ENCODE measurements around the gene AHNAK. TPM values are rescaled to one million over a fixed set of nuclear protein-coding genes. Genes with fewer than 3 reads are reported as not detected.

AHNAK gene
- total RNA-seq, 4 donors from 2014 or later = 874 to 1,336 (median 1,047) TPM

- DNase-seq (ENCODE audit: low spot score) = no peak
- ATAC-seq (ENCODE audit: low FRiP score) = no peak
- no peak for TF ChIP-seq CTCF (IDR thresholded peaks at IDR 0.05)
Measured at GRCh38 chr11:62532096-62532495, 14.5 kb downstream of the AHNAK start.

GRCh38 chr11:62516736-62517371 is 29.8 kb downstream of the AHNAK start:
- TF ChIP-seq CTCF (IDR thresholded peaks at IDR 0.05) = no peak
- DNase-seq (ENCODE audit: low spot score) (no peak), ATAC-seq (ENCODE audit: low FRiP score) (no peak)

- ATAC-seq (ENCODE audit: low FRiP score) (peak; percentile 9), DNase-seq (ENCODE audit: low spot score) (no peak)
- no peak for TF ChIP-seq CTCF (IDR thresholded peaks at IDR 0.05)
Measured at GRCh38 chr11:62514151-62514550, 32.5 kb downstream of the AHNAK start.

GRCh38 chr11:62513626-62514025 is 33.0 kb downstream of the AHNAK start:
- DNase-seq (ENCODE audit: low spot score) (no peak), ATAC-seq (ENCODE audit: low FRiP score) (no peak)
- TF ChIP-seq CTCF (IDR thresholded peaks at IDR 0.05) = no peak

GRCh38 chr11:62512961-62513360 is 33.6 kb downstream of the AHNAK start:
- ATAC-seq (ENCODE audit: low FRiP score) (no peak), DNase-seq (ENCODE audit: low spot score) (no peak)
- TF ChIP-seq CTCF (IDR thresholded peaks at IDR 0.05) = no peak

DNA sequence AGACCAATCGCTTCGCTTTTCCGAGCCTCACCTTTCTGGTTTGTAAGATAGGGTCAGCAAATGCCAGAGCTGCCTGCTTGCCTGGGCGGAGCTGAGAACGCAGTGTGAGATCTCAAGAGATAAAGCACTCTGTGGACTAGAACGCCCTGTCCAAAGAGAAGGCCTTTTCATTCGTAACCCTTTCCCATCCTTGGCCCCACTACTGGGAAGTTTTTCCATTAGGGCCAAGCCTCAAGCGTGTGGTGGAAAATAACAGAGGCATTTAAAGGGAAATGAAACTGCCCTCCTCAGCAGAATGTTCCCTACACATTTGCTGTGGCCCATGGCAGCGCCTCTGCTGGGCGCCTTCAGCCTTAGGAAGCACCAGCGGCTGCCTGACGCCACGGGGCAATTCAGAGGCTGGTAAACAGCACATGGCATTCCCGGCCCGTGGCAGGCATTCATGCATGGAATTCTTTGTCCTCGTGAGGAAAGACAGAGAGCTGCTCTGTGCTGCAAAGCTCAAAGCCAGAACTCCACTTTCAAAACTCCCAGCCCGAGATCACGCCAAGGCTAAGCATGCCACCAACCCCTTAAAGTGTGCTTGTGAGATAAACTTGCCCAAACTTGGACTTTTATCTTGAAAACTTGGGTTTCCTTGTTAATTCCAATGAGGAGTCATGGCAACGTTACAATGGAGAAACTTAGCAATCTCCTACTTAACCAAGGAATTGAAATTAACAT is 38.1 kb downstream of the AHNAK start:
- DNase-seq (ENCODE audit: low spot score) (peak; percentile 31), ATAC-seq (ENCODE audit: low FRiP score) (peak; percentile 82)
- TF ChIP-seq CTCF (IDR thresholded peaks at IDR 0.05) = no peak

GRCh38 chr11:62507125-62507422 is 39.5 kb downstream of the AHNAK start:
- DNase-seq (ENCODE audit: low spot score) = no peak
- ATAC-seq (ENCODE audit: low FRiP score) = no peak
- TF ChIP-seq CTCF (IDR thresholded peaks at IDR 0.05) = no peak

All from omental fat pad (tissue), 4 donors.